ENCODE measurements around the gene IGFBP6. TPM values are rescaled to one million over a fixed set of nuclear protein-coding genes. Genes with fewer than 3 reads are reported as not detected.

IGFBP6 gene
- total RNA-seq, 1 donor from 2014 or later: 33.7 TPM

DNA sequence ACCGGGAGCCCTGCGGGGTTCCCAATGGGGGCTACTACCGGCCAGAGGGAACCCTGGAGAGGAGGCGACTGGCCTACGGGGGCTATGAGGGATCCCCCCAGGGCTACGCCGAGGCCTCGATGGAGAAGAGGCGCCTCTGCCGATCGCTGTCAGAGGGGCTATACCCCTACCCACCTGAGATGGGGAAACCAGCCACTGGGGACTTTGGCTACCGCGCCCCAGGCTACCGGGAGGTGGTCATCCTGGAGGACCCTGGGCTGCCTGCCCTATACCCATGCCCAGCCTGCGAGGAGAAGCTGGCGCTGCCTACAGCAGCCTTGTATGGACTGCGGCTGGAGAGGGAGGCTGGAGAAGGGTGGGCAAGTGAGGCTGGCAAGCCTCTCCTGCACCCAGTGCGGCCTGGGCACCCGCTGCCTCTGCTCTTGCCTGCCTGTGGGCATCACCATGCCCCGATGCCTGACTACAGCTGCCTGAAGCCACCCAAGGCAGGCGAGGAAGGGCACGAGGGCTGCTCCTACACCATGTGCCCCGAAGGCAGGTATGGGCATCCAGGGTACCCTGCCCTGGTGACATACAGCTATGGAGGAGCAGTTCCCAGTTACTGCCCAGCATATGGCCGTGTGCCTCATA, 37.9 kb upstream of the IGFBP6 start:
- Histone ChIP-seq H3K36me3 (ENCODE audit: control insufficient read depth, insufficient read depth, low read length) (no peaks in the 10 kb centered on the region), H3K27me3 (ENCODE audit: control insufficient read depth, insufficient read depth, low read length) (no peaks in the 10 kb centered on the region), H3K4me3 (ENCODE audit: low read depth, low read length) (no peak overlapping the region)
- TF ChIP-seq, protein P1, sequence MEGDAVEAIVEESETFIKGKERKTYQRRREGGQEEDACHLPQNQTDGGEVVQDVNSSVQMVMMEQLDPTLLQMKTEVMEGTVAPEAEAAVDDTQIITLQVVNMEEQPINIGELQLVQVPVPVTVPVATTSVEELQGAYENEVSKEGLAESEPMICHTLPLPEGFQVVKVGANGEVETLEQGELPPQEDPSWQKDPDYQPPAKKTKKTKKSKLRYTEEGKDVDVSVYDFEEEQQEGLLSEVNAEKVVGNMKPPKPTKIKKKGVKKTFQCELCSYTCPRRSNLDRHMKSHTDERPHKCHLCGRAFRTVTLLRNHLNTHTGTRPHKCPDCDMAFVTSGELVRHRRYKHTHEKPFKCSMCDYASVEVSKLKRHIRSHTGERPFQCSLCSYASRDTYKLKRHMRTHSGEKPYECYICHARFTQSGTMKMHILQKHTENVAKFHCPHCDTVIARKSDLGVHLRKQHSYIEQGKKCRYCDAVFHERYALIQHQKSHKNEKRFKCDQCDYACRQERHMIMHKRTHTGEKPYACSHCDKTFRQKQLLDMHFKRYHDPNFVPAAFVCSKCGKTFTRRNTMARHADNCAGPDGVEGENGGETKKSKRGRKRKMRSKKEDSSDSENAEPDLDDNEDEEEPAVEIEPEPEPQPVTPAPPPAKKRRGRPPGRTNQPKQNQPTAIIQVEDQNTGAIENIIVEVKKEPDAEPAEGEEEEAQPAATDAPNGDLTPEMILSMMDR (IDR thresholded peaks at IDR 0.05; ENCODE audit: insufficient read depth, low read length, poor library complexity, severe bottlenecking): no peak
- no peak for DNase-seq (ENCODE audit: low read depth)

DNA sequence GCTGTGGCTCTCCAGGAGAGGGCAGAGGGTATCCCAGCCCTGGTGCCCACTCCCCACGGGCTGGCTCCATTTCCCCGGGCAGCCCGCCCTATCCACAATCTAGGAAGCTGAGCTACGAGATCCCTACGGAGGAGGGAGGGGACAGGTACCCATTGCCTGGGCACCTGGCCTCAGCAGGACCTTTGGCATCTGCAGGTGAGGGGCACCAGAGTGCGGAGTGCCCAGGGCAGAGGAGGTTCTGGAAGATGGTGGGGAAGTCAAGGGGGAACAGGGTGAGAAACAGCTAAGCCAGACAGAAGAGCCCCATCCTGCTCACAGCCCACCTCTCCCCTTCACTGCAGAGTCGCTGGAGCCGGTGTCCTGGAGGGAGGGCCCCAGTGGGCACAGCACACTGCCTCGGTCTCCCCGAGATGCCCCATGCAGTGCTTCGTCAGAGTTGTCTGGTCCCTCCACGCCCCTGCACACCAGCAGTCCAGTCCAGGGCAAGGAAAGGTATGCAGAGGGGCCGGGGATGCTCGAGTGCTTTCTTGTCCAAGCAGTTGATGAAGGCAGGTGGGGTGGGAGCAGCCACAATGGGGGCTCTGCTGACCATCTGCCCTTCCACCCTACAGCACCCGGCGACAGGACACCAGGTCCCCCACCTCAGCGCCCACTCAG, 37.3 kb upstream of the IGFBP6 start:
- H3K36me3 ChIP-seq (ENCODE audit: control insufficient read depth, insufficient read depth, low read length): no peaks in the 10 kb centered on the region
- no peak for DNase-seq (ENCODE audit: low read depth)
- no peak overlapping the region for H3K4me3 ChIP-seq (ENCODE audit: low read depth, low read length)
- TF ChIP-seq, protein P1 (IDR thresholded peaks at IDR 0.05; ENCODE audit: insufficient read depth, low read length, poor library complexity, severe bottlenecking): no peak
- H3K27me3 ChIP-seq (ENCODE audit: control insufficient read depth, insufficient read depth, low read length): no peaks in the 10 kb centered on the region

DNA sequence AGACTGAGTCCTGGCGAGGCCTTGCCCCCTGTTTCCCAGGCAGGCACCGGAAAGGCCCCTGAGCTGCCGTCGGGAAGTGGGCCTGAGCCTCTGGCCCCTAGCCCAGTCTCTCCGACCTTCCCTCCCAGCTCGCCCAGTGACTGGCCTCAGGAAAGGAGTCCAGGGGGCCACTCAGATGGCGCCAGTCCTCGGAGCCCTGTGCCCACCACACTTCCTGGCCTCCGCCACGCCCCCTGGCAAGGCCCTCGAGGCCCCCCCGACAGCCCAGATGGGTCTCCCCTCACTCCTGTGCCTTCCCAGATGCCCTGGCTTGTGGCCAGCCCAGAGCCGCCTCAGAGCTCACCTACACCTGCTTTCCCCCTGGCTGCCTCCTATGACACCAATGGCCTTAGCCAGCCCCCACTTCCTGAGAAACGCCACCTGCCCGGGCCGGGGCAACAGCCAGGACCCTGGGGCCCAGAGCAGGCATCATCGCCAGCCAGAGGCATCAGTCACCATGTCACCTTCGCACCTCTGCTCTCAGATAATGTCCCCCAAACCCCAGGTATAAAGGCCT, 36.7 kb upstream of the IGFBP6 start:
- peaks cover 3% of the 10 kb centered on the region for H3K36me3 ChIP-seq (ENCODE audit: control insufficient read depth, insufficient read depth, low read length)
- TF ChIP-seq, protein P1 (IDR thresholded peaks at IDR 0.05; ENCODE audit: insufficient read depth, low read length, poor library complexity, severe bottlenecking): no peak
- DNase-seq (ENCODE audit: low read depth): no peak
- no peak overlapping the region for H3K4me3 ChIP-seq (ENCODE audit: low read depth, low read length)
- no peaks in the 10 kb centered on the region for H3K27me3 ChIP-seq (ENCODE audit: control insufficient read depth, insufficient read depth, low read length)

DNA sequence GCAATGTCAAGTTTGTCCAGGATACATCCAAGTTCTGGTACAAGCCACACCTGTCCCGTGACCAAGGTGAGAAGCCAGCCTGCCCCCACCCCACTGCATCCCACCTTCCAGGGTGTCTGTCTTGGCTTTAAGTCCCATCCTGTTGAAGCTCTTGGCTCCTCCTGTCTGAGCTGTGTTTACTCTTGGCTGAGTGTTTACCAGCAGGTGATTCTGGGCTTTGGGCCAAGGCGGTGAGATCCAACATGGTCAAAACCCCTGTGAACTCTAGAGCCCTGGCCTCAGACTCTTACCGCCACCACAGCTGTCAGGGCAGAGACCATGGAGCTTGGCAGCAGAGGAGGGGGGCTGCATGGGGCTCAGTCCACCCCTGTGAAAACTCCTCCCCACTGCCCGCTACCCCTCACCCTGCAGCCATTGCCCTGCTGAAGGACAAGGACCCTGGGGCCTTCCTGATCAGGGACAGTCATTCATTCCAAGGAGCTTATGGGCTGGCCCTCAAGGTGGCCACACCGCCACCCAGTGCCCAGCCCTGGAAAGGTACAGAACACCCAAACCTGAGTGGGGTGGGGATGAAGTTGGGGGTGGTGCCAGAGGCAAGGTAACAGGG, 36.0 kb upstream of the IGFBP6 start:
- TF ChIP-seq, protein P1 (IDR thresholded peaks at IDR 0.05; ENCODE audit: insufficient read depth, low read length, poor library complexity, severe bottlenecking): peak; percentile 28
- H3K36me3 ChIP-seq (ENCODE audit: control insufficient read depth, insufficient read depth, low read length): peaks cover 3% of the 10 kb centered on the region
- H3K4me3 ChIP-seq (ENCODE audit: low read depth, low read length): no peak overlapping the region
- H3K27me3 ChIP-seq (ENCODE audit: control insufficient read depth, insufficient read depth, low read length): no peaks in the 10 kb centered on the region
- DNase-seq (ENCODE audit: low read depth): no peak

DNA sequence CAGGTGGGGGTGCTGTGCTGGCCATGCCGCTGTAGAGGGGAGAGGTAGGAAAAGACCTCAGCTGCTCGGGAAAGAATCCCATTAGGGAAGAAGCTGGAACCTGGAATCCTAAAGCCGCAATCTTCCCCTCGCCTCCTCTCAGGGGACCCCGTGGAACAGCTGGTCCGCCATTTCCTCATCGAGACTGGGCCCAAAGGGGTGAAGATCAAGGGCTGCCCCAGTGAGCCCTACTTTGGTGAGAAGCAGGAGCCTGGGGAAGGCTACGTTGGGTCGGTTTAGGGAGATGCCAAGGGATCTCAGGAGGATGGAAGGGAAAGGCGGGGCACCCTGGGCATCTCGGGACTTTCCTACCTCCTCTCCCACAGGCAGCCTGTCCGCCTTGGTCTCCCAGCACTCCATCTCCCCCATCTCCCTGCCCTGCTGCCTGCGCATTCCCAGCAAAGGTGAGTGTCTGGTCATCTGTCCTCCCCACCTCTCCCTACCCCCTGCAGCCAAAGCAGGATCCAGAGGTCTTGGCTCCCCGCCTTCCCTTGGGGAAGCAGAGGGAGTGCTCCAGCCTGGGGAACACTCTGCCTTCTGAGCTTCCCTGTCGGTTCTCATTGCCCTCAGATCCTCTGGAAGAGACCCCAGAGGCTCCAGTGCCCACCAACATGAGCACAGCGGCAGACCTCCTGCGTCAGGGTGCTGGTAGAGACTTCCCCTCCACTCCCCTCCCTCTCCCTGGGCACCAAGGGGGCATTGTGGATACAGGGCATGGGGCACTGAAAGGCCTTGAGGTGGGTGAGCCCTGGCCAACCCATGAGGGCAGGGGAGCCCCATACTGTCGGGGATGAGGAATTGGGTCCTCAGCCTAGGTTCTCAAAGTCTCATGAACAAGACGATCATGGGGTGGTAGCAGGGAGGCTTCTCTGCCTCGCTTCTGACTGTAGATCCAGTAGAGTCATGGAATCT, 35.2 kb upstream of the IGFBP6 start:
- no peak for DNase-seq (ENCODE audit: low read depth)
- H3K36me3 ChIP-seq (ENCODE audit: control insufficient read depth, insufficient read depth, low read length): peaks cover 3% of the 10 kb centered on the region
- no peaks in the 10 kb centered on the region for H3K27me3 ChIP-seq (ENCODE audit: control insufficient read depth, insufficient read depth, low read length)
- TF ChIP-seq, protein P1 (IDR thresholded peaks at IDR 0.05; ENCODE audit: insufficient read depth, low read length, poor library complexity, severe bottlenecking): no peak
- H3K4me3 ChIP-seq (ENCODE audit: low read depth, low read length): no peak overlapping the region
